Hepatocyte (in vitro differentiated cells): ENCODE measurements around the gene ATP6V0D1.

ENCODE experiments used
- EZH2 ChIP-seq: fragments of 200-600 bp; sonication (generic); IDR thresholded peaks from 2 replicates; pipeline ENCODE4 v1.6.1; 2016; ENCODE audit warnings: antibody characterized with exemption, mild to moderate bottlenecking, borderline replicate concordance
- TF ChIP-seq, protein P1 (sequence below): fragments of 200-600 bp; sonication (generic); IDR thresholded peaks from 2 replicates; pipeline ENCODE4 v1.5.1; 2016; ENCODE audit warnings: antibody characterized with exemption, mild to moderate bottlenecking; ENCODE audit not compliant: poor library complexity

DNA sequence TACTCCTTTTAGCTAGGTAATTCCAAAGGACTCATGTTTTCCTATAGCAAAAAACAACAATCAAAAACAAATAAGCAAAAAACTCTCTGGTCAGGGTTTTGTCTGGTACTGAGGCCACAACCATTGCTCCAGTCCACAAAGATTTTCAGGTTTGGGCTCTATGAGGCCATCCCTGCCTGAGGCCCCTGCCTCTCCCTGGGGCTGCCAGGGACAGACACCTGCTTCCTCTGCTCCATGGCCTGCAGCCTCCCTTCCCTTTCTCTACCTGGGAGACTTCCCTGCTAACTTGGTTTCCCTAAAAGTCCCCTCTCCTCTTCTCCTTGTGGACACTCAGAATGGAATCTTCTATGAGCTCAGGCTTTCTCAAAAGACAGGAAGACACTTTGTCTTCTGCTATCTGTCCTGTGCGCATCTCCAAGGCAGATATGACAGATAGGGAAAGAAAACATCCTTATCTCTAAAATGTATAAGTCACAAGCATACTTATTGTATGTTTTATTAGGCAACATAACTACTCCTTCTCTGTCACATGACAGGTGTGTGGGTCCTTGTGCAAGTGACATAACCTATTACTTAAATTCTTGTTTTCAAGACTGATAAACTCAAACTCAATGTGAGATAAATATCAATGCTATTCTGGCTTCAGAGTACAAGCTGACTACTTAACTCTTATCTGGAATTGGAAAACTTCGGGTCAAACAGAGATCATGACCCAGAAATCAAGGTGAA lies 63.5 kb downstream of the ATP6V0D1 start:
- TF ChIP-seq, protein P1, sequence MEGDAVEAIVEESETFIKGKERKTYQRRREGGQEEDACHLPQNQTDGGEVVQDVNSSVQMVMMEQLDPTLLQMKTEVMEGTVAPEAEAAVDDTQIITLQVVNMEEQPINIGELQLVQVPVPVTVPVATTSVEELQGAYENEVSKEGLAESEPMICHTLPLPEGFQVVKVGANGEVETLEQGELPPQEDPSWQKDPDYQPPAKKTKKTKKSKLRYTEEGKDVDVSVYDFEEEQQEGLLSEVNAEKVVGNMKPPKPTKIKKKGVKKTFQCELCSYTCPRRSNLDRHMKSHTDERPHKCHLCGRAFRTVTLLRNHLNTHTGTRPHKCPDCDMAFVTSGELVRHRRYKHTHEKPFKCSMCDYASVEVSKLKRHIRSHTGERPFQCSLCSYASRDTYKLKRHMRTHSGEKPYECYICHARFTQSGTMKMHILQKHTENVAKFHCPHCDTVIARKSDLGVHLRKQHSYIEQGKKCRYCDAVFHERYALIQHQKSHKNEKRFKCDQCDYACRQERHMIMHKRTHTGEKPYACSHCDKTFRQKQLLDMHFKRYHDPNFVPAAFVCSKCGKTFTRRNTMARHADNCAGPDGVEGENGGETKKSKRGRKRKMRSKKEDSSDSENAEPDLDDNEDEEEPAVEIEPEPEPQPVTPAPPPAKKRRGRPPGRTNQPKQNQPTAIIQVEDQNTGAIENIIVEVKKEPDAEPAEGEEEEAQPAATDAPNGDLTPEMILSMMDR = no peak
- TF ChIP-seq EZH2 = no peak
